HG03025 (cell line): ENCODE results near the gene LIN28A.
"Not testable (repeated sequence)": the region's sequence is repeated elsewhere in the genome, so short reads cannot be mapped to it uniquely, and the experiment has no call there.

Source experiments
- ATAC-seq: cut with Tn5 transposase; IDR thresholded peaks from one replicate; pipeline ENCODE4 v1.9.1; 2021; ENCODE audit warnings: mild to moderate bottlenecking, moderate library complexity; ENCODE audit not compliant: unreplicated experiment, low FRiP score

Gene LIN28A, protein sequence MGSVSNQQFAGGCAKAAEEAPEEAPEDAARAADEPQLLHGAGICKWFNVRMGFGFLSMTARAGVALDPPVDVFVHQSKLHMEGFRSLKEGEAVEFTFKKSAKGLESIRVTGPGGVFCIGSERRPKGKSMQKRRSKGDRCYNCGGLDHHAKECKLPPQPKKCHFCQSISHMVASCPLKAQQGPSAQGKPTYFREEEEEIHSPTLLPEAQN

DNA sequence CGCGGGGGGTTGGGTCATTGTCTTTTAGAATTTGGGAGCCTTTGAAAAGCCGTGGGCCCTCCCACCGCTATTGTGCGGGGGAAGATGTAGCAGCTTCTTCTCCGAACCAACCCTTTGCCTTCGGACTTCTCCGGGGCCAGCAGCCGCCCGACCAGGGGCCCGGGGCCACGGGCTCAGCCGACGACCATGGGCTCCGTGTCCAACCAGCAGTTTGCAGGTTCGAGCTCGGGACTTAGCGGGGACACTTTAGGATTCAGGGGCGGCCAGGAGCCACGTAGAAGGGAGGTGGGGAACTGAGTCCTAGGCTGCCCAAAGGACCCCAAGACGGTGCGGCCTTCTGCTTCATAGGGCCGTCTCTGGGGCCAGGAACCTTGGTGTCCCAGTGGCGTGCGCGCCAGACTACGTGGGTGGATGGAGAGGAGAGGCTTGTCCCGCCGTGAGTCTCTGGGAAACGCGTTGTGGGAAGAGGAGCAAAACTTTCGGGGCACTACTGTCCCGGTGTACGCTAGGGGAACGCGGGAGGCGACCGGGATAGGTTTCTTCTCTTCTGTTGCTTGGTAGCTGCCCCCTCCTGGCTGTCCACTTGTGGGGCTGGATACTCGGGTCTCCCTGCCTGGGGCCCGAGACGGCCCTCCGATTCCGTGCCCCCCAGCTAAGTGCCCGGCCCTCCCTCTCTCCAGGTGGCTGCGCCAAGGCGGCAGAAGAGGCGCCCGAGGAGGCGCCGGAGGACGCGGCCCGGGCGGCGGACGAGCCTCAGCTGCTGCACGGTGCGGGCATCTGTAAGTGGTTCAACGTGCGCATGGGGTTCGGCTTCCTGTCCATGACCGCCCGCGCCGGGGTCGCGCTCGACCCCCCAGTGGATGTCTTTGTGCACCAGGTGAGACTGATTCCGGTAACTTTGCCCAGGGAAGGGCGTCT is at the start of gene LIN28A:
Gene LIN28A, plus strand, starts transcription at position 112 of the 918 bp plus-strand sequence. Its CDS starts 75 bp downstream, at position 187.
- no peak for ATAC-seq

DNA sequence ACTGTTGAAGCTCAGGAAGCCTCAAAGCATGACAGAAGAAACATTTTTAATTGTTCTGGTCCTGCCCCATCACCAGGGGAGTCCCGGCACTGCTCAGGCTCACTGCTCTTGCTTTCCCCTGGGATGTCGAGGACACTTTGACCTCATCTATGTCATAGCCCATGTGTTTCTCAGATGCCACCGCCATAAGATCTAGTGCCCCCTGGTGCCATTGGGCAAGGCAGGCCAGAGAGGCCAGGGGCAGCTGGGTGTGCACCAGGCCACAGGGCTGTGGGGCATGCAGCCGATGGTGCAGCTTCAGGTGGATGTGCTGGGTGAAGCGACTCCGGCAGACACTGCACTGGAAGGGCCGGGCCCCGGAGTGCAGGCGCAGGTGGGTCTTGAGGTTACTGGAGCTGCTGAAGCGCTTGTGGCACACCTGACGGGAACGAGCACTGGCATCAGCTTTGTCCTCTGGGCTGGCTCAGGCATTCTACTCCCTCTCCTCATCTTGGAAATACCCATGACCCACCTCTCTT is 49.0 kb upstream of the LIN28A start:
- no peak for ATAC-seq

DNA sequence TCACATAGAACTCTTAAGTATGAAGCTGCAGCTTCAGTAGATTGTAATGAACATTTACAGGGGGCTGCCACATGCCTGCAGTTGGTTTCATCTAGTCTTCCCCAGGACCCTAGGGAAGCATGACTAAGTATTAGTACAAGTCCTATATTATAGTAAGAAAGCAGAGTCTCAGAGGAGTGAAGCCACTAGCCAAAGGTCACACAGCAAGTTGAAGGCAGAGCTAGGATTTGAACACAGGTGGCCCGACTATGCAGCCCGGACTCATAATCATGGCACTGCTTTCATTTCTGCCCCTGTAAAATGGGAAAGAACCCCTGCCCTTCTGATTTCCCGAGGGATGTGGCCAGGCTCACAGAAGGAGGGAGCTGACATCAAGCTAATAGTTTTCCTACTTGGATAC is 48.3 kb upstream of the LIN28A start:
- no peak for ATAC-seq

DNA sequence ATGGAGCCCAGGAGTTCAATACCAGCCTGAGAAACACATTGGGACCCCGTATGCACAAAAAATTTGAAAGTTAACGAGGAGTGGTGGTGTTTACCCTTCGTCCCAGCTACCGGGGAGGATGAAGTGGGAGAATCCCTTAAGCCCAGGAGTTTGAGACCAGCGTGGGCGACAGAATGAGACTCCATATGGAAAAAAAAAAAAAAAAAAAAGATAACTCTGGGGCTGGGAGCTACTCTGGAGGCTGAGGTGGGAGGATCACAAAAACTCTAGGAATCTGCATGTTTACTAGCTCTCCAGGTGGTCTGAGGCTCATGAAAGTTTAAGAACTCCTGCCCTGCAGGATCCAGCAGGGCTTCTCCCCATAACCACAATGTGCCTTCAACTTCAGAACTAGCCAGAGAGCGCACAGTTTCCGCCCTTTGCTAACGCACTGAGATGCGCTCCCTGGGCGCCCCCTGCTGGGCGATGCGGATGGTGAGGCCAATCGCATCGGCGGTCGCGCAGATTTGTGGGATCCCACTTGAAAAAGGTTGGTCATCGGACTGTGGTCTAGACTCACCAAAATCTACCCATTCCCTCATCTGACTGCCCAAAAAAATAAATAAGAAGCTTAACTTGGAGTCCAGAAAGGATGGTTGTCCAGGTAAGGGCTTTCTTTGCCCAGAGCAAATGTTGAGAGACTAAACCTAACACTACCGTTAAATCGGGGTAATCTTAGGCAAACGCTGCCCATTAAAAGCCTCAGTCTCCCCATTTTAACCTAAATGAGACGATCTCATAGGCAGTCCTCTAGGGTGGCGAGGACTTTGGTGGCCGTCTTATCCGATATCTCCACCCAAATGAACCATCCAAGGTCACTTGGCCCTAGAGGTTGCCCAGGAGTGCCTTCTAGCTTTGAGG is 46.8 kb upstream of the LIN28A start:
- no peak for ATAC-seq

DNA sequence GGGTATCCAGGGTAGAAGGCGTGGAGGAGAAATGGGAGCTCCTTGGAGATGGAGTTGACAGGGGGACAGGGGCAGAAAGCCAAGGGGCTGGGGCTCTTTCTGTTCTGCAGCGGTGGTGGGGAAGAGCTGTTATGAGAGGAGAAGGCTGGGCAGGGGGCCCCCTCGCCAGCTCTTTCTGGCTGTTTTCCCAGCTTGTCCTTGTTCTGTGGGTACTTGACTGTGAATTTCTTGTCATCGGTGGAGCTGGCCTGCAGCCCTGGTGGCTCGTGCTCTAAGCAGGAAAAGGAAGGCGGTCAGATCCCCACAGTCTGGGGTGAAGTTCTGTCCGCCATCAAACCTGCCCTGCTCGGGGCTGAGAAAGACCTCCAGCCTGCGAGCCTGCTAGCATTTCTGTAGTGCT is 45.7 kb upstream of the LIN28A start:
- ATAC-seq = no peak

DNA sequence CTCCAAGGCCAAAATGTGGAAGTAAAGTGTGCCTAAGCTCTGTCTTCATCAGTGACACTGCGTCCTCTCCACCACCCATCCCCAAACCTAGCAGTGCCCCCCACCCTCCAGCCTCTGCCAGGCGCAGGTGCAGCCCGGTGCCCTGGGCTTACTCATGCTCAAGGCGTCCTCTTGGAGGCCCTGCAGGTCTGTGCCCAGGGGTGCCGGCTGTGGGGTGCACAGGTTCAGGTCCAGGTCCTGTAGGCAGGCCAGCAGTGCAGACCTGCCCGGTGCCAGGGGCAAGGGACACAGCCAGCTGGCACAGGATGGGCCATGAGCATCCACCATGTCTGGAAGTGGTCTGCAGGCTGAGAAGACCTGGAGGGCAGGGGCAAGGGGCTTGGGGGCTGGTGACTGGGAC is 43.2 kb upstream of the LIN28A start:
- ATAC-seq = no peak

DNA sequence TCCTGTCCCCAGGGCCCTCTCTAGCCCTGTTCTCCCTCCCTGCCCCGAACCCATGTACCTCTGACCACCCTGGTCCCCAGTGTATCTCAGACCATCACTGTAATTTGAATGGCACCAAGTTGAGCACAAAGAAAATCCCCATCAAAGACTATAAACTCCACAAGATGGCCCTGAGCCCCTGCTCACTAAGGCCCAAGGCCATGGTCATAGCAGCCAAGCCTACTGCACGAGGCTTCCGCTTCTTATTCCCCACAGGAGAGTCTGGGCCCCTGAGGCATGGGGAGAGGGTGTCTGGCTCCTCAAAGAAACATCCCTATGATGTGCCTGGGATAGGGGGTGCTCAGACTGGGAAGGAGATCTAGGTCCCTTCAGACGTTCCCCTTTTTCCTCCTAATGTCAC is 42.6 kb upstream of the LIN28A start:
- ATAC-seq = no peak

DNA sequence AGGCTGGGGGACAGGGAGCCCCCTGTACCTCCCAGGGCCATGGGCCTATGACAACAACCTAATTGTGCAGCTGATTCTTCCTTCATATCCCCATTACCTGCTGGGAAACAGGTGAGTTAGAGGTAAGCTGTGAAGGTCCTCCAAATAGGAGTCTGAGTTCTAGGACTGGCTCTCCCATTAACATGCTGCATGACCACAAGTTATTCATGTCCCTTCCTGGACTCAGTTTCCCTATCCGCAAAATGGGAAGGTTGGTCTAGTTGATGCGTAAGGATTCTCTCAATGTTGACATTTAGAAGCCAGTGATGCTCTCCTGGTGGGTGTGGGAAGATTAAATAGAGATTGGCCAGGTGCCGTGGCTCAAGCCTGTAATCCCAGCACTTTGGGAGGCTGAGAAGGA is 42.1 kb upstream of the LIN28A start:
- ATAC-seq = no peak

DNA sequence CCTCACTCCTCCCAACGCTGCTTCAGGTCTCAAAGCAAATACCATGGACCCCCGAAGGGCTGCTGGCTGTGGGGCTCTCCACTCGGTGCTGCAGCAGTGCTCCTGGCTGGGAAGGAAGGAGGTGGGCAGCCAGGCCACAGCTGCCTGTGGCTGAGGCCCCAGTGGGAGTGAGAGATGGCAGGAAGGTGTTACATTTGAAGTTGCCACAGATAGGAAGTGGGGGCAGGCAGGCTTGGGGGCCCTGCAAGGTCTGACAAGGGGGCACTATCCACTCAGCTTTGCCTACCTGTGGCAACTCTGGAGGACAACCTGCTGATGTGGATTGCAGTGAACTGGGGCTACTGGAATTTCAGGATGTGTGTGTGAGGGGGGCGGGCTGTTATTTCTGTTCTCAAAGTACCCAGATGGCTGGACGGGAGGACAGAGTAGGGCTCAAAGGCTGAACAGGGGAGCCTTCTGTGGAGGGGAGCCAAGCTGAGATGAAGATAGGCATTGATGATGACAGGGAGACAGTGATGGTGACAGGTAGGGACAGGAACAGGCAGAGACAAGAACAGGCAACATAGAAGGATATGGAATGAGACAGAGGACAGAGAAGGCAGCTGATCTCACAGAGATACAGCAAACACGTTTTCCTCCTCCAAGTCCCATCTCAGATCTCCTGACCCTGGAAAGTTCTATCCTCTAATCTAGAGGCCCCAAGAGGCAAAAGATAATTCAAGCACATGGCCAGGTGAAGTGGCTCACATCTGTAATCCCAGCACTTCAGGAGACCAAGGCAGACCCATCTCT is 39.8 kb upstream of the LIN28A start:
- no peak for ATAC-seq

DNA sequence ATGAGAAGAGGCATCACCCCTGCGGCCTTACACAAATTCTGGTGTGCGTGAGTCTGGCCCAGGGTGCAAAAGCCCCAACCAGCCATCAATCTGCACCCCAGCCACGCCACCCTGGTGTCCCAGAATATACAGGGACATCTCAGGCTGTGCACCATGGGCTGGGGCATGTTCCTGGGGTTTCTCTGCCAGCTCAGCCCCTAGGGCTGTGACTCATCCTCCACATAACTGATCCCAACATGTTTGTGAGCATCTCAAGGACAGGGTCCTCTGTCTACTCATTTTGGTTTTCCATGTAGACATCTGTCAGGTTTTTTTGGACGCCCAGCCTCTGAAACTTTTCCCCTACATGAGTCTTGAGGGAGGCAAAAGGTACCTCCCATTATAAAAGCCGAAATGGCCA is 38.6 kb upstream of the LIN28A start:
- no peak for ATAC-seq

DNA sequence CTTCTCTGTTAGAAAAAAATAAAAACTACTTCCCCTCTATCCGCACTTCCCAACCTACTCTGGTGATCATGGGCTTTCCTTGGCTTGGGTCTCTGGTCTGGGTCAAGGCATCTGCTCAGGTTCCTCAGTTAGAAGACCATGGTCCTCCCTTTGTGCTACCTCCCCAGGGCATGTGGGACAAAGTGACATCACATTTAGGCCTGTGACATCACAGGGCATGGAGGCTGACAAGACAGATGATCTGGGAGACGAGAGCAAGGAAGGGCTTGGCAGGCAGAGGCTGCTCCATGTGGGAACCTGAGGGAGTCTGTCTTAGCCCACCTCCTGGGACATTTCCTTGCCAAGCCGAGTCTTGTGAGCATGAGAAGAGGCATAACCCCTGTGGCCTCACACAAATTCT is 38.0 kb upstream of the LIN28A start, which contains the start of gene ZNF683:
Gene ZNF683, minus strand, starts transcription at position 140 of the 400 bp plus-strand sequence. CDS start 4,179 bp downstream, outside the sequence.
- not testable (repeated sequence) for ATAC-seq

DNA sequence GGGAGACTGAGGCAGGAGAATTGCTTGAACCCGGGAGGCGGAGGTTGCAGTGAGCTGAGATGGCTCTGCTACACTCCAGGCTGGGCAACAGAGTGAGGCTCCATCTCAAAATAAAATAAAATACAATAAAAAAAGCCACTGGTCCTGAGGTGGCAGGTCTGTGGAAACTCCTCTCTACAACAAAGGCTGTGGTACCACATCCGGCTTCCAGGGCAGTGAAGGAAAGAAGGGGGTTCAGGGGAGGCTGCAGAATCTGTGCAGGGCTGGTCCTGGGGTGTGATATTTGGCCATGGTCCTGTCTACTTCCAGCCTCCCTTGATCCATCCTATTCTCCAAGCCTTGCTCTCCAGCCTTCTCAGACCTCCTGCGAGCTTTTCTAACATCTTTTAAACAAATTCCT is 37.3 kb upstream of the LIN28A start:
- ATAC-seq = no peak

DNA sequence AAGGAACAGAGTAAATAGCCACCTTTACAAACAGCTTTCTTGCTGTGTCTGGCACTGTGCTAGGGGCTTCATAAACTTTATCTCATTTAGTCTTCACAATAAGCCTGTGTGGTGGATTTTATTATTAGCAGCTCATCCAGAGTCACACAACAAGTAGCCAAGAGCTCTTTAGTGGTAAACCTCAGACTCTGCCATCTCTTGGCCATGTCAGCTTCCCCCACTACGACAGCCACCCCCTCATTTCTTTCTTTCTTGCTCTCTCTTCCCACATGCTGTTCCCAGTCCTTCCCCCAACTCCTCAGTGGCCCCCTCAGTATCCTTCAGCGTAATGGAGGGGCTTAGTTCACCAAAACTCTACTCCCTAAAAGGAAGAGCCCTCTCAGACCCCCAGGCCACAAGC is 36.8 kb upstream of the LIN28A start:
- no peak for ATAC-seq

DNA sequence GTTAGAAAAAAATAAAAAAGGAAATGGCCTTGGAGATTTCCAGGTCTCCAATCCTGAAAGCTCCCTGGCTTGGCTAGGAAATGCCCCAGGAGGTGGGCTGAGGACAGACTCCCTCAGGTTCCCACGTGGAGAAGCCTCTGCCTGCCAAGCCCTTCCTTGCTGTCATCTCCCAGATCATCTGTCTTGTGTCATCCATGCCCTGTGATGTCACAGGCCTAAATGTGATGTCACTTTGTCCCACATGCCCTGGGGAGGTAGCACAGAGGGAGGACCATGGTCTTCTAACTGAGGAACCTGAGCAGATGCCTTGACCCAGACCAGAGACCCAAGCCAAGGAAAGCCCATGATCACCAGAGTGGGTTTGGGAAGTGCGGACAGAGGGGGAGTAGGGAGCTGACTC is 36.3 kb upstream of the LIN28A start:
- ATAC-seq = not testable (repeated sequence)

DNA sequence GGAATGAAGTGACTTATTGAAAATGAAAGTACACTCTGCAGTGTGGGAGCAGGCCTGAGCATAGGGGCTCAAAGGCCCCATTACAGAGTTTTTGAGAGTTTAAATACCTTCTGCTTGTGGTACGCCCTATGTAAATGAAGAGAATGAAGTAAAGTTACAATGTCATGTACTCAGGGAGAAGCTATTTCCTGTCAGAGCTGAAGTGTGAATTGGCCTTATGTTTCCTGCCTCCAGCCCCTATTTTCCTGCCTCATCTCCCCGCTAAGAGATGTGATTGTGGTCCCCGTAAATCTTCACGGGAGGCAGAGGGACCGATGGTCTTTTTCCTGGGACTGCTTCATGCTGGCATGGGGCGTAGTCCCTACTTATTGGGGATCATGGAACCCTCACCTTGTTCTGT is 35.5 kb upstream of the LIN28A start:
- ATAC-seq = no peak

DNA sequence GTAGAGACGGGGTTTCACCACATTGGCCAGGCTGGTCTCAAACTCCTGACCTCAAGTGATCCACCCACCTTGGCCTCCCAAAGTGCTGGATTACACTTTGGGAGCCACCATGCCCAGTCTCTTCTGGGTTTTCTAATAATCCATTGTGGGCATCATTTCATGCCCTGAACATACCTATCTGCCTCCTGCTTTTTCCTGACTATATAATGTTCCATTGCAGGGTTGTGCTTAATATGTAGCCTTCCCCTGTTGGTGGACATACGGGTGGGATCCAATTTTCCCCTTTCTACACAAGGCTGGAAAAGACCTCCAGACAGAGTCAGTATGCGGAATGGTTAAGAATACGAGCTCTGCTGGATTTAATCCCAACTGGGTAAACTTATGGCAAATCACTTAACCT is 34.6 kb upstream of the LIN28A start:
- no peak for ATAC-seq

DNA sequence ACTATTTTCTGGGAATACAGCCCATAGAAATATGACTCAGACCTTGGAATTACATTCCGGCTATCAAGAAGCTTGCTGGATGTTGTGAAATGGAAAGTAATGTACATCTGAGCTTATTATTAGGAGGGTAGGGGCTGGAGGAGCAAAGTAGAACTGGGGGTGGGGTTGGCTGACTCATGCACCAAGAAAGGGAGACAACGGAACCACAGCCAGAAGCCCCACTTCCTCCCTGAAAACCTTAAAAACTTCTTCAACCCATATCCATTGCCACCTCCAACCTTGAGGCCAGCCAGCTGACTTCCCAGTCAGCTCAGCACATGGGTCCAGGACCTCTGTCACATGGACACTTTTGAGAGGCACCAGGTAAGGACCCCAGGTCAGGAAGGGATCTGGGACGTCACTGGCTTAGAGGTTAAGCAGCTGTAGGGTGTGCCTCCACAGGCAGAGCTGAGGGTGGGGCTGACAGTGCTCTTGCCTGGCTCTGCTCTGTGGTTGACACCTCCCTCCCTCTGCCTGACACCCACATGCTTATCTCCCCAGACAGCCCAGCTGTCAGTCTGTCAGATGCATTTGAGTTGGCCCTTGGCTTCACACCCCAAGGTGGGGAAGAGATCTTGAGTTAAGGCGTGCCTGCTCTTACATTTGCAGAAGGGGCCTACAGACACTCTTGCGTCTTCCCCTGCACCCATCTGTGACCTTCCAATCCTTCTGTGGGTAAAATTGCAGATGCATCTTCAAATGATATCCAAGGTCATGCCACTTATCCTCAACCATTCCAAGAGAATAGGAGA is 32.3 kb upstream of the LIN28A start:
- no peak for ATAC-seq

DNA sequence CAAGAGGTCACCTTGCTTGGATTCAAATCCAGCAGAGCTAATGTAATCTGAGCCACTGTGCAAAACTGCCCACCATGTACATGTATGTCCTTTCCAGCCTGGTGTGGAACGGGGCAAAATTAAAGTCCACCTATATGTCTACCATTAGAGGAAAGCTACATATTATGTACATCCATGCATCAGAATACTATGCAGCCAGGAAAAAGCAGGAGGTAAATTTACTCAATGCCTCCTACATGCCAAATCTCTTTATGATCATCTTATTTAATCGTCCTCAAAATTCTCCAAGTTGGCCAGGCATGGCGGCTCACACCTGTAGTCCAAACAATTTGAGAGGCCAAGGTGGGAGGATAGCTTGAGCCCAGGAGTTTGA is 31.8 kb upstream of the LIN28A start:
- ATAC-seq = no peak

DNA sequence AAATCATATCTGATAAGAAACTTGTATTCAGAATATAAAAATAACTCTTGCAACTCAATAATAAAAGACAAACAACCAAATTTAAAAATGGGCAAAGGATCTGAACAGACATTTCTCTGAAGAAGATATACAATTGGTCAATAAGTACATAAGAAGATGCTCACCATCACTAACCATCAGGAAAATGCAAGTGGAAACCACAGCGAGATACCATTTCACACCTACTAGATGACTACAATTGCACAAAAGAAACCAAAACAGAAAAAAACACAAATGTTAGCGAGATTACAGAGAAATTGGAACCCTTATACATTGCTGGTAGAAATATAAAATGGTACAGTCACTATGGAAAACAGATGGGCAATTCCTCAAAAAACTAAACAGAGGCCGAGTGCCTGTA is 26.5 kb upstream of the LIN28A start:
- no peak for ATAC-seq
